HG03103 (cell line): ENCODE data around the gene ANO1.
"Not testable (repeated sequence)": the region's sequence is repeated elsewhere in the genome, so short reads cannot be mapped to it uniquely, and the experiment has no call there.

Experiments
- ATAC-seq: cut with Tn5 transposase; IDR thresholded peaks from one replicate; pipeline ENCODE4 v1.9.1; 2021; ENCODE audit warnings: low read depth; ENCODE audit not compliant: unreplicated experiment

Gene ANO1

GRCh38 chr11:70183483-70184176 is 105.5 kb downstream of the ANO1 start:
- no peak for ATAC-seq

- no peak for ATAC-seq
Measured at GRCh38 chr11:70184396-70184795, 106.3 kb downstream of the ANO1 start.

- ATAC-seq: no peak
Measured at GRCh38 chr11:70185348-70186055, 107.4 kb downstream of the ANO1 start.

- ATAC-seq: no peak
Measured at GRCh38 chr11:70186420-70186819, 108.3 kb downstream of the ANO1 start.

GRCh38 chr11:70186936-70187335 is 108.8 kb downstream of the ANO1 start:
- ATAC-seq: no peak

- no peak for ATAC-seq
Measured at GRCh38 chr11:70187771-70188170, 109.7 kb downstream of the ANO1 start.

- ATAC-seq: no peak
Measured at GRCh38 chr11:70189622-70190021, 111.5 kb downstream of the ANO1 start.

GRCh38 chr11:70191495-70192140 is 113.5 kb downstream of the ANO1 start:
- no peak for ATAC-seq

GRCh38 chr11:70192666-70193410 is 114.7 kb downstream of the ANO1 start:
- no peak for ATAC-seq

GRCh38 chr11:70193411-70194292 is 115.5 kb downstream of the ANO1 start:
- no peak for ATAC-seq

- no peak for ATAC-seq
Measured at GRCh38 chr11:70194792-70195791, 117.0 kb downstream of the ANO1 start.

GRCh38 chr11:70200212-70200844 is 122.2 kb downstream of the ANO1 start:
- ATAC-seq: no peak

GRCh38 chr11:70201047-70201446 is 122.9 kb downstream of the ANO1 start:
- not testable (repeated sequence) for ATAC-seq

GRCh38 chr11:70201882-70202861 is 124.1 kb downstream of the ANO1 start:
- no peak for ATAC-seq

- peak; percentile 53 for ATAC-seq
Measured at GRCh38 chr11:70202920-70203750, 125.0 kb downstream of the ANO1 start, which contains the start of gene FADD. Gene FADD (plus strand): TSS chr11:70203296. CDS start chr11:70203460, 164 bp downstream.

- peak; percentile 23 for ATAC-seq
Measured at GRCh38 chr11:70203751-70204465, 125.8 kb downstream of the ANO1 start.
